Measurements from ENCODE around the gene SNAP29. TPM values are rescaled to one million over a fixed set of nuclear protein-coding genes. Genes with fewer than 3 reads are reported as not detected.
A peak's percentile ranks its signal among the peaks of the same experiment; 100 is the strongest.

SNAP29 gene
- total and polyA plus RNA-seq, 9 of the 15 experiments (the other 6 are each of a cell fraction or from before 2014, with no cell fraction given): 19.5 to 250 (median 75.9) TPM

- TF ChIP-seq MEF2A (IDR thresholded peaks at IDR 0.05; ENCODE audit: control insufficient read depth, low read depth, low read length) (no peak), WHSC1 (IDR thresholded peaks at IDR 0.05; ENCODE audit: low read length) (no peak), PHB2 (IDR thresholded peaks at IDR 0.05; ENCODE audit: low read depth) (no peak), ZNF57 (CRISPR knock-in tag; IDR thresholded peaks at IDR 0.05) (no peak), POLR2B (IDR thresholded peaks at IDR 0.05; ENCODE audit: low read depth, partially characterized antibody) (no peak), FOXK1 (CRISPR knock-in tag; IDR thresholded peaks at IDR 0.05; ENCODE audit: borderline replicate concordance) (no peak), ZNF77 (CRISPR knock-in tag; IDR thresholded peaks at IDR 0.05) (no peak), BRD4 (IDR thresholded peaks at IDR 0.05) (0 out of 2 replicates have a peak, but pooled peaks have one; percentile 60), NR1H2 (CRISPR knock-in tag; IDR thresholded peaks at IDR 0.05) (no peak), CTBP1 (IDR thresholded peaks at IDR 0.05; ENCODE audit: borderline replicate concordance) (no peak), ATF6 (CRISPR knock-in tag; IDR thresholded peaks at IDR 0.05) (no peak), TFAM (CRISPR knock-in tag; conservative IDR thresholded peaks at IDR 0.05) (no peak), FOXJ2 (tag; IDR thresholded peaks at IDR 0.05) (no peak), HOXB6 (CRISPR knock-in tag; IDR thresholded peaks at IDR 0.05; ENCODE audit: borderline replicate concordance) (peak; percentile 56; the same call in 1 of the 2 replicates), OTX1 (CRISPR knock-in tag; IDR thresholded peaks at IDR 0.05) (no peak), MCM5 (IDR thresholded peaks at IDR 0.05; ENCODE audit: low read depth) (no peak), E2F3 (CRISPR knock-in tag; IDR thresholded peaks at IDR 0.05) (no peak), RUNX1 (IDR thresholded peaks at IDR 0.05; ENCODE audit: low read depth) (no peak), IFI16 (CRISPR knock-in tag; IDR thresholded peaks at IDR 0.05) (no peak), SRSF7 (optimal IDR thresholded peaks at IDR 0.05; ENCODE audit: low read depth, low read length) (no peak), MYBL2 (IDR thresholded peaks at IDR 0.05; ENCODE audit: low read depth) (no peak), MYBL2 (CRISPR knock-in tag; IDR thresholded peaks at IDR 0.05; ENCODE audit: borderline replicate concordance) (no peak), TFE3 (CRISPR knock-in tag; IDR thresholded peaks at IDR 0.05) (no peak), NFE2 (IDR thresholded peaks at IDR 0.05; ENCODE audit: low read depth) (no peak), SUPT5H (IDR thresholded peaks at IDR 0.05) (no peak), KAT7 (CRISPR knock-in tag; IDR thresholded peaks at IDR 0.05; ENCODE audit: borderline replicate concordance) (no peak), ZNF253 (CRISPR knock-in tag; conservative IDR thresholded peaks at IDR 0.05) (0 out of 2 replicates have a peak, but pooled peaks have one; percentile 13), ZNF3 (CRISPR knock-in tag; IDR thresholded peaks at IDR 0.05) (no peak), ZNF280B (CRISPR knock-in tag; IDR thresholded peaks at IDR 0.05) (no peak)
Measured at GRCh38 chr22:20919718-20920117, 60.9 kb downstream of the SNAP29 start (continued).
